Activated CD4-positive, CD25-positive, alpha-beta regulatory T cell treated with anti-CD3 and anti-CD28 coated beads, Interleukin-2, amount 50 U/mL, for 72 hours (primary cell): ENCODE data around the gene ATXN7L2.

Experiments
- DNase-seq: peaks from one replicate; pipeline ENCODE4 v3.0.0; 2021

Gene ATXN7L2

DNA sequence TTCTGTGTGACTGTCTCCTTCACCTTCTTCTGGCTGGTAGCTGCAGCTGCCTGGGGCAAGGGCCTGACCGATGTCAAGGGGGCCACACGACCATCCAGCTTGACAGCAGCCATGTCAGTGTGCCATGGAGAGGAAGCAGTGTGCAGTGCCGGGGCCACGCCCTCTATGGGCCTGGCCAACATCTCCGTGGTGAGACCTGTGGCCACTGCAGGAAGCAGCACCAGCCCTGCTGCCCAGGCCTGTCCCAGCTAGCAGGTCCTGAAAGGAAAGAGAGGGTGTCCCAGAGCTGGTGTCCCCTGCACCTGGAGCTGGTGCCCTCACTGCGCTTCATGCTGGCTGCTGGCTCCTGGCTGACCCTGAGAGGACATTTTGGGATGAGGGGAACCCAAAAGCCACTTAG, 5.9 kb upstream of the ATXN7L2 start:
- DNase-seq, result no peak

DNA sequence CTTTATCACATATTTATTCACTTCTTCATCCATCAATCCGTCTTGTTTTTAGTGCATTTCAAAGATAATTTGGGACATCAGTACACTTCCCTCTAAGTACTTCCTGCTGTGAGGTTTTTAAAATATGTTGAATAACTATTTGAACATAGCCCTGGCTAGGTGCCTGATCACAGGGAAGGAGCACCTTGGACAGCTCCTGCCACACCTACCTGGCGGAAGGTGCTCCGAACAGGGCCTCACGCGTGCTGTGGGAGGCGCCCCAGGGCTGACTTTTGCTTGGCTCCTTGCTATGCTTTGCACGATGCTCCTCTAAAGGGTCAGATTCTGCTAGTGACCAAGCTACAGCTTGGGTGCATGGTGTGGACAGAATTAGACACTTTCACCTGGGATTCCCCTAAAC, 4.9 kb upstream of the ATXN7L2 start:
- no peak for DNase-seq

DNA sequence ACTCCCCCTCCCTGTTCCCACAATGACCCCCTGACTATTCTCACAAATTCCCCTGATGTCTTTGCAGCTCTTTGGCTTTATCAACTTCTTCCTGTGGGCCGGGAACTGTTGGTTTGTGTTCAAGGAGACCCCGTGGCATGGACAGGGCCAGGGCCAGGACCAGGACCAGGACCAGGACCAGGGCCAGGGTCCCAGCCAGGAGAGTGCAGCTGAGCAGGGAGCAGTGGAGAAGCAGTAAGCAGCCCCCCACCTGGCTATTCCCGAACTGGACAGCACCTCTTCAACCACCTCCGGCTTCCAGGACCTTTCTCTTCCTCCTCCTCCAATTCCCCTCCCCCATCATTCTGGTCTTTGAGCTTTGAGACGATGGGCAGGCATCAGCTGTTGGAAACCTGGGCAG, 4.4 kb upstream of the ATXN7L2 start:
- no peak for DNase-seq

DNA sequence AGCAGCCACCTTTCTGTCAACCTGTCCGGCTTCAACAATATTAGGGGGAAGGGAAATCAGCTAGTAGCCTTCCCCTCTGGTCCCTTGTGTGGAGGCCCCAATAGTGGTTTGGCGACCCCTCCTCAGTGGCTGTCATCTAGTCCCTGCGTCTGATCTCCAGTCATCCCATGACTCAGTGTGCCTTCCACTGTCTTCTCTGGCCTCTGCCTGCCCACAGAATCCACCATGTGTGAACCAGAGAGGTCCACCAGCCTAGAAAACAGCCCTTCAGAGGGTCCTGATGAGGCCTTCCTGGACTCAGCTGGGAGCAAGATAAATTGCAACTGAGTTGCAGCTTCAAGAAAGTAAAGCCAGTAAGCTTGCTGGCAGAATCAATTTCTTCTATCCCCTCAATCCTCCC, 3.8 kb upstream of the ATXN7L2 start:
- no peak for DNase-seq

DNA sequence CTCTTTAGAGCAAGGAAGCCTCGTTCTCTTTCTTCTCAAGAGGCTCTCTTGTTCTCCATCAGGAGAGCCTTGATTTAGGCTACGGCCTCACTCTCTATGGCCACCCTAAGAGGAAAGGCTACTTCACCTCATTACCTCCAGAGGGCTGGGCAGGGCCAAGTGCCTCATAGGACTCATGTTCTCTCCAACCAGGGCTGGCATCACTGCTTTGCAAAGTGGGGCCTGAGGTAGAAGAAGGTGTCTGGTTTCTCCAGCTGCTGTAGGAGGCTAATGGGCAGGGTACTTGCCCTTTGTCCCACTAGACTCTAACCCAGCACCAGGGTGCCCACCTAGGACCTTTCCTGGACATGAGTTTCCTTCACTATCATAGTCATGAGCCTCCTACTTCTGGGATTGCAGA, 2.1 kb upstream of the ATXN7L2 start:
- no peak for DNase-seq

DNA sequence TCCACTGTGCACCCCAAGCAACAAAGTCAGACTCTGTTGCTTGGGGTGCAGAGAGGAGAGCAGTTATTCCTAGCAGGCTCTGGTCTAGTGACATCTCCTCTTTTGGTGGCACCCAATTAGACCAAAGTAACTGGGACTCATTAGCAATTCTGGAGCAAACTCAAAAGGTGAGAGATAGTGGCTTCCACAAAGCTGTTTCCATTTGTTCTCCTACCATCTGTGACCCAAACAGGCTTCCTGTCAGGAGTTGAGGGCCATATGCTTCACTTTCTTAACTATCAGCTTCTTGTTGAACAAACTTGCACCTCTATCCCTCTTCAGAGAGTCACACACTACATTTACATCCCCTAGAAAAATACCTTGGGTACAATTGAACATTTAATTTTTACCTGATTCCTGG, 1.5 kb upstream of the ATXN7L2 start:
- no peak for DNase-seq

DNA sequence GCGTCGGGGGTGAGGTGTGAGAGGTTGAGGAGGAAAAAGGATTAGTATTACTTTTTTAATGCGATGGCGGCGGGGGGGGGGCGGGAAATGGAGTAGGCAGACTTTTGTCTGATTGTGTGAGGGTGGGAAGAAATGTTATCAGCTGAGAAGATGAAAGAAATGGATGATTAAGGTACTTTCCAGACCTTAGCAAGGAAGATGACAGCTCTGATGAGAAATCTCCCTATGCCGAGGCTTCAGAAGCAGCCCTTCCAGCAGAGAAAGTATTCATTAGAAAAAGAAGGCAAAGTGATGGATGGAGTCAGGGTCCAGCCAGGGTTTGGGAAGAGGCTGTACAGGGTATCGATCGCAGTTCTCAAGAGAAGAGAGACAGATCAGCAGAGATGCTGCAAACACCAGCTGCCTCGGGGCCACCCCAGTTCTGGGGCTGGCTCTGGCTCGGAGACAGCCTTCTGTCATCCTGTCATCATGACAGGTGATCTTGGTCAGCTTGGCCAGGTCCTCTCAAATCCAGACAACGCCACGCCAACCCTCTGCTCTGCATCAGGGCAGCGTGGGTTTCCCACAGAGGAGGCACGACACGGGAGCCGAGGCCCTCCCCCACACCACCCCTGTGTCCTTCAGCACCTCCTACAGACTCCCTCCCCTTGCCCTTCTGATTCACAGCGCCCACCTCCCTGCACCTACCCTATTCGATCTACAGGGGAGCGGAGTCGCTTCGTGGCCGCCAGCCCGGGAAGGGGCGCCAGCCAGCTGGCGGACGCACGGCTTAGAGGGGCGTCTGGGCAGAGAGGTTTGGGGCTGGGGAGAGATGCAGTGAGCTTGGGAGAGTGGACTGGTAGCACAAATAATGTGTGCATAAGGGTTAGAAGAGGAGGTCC, 674 bp upstream of the ATXN7L2 start:
- peak; percentile 53 for DNase-seq

DNA sequence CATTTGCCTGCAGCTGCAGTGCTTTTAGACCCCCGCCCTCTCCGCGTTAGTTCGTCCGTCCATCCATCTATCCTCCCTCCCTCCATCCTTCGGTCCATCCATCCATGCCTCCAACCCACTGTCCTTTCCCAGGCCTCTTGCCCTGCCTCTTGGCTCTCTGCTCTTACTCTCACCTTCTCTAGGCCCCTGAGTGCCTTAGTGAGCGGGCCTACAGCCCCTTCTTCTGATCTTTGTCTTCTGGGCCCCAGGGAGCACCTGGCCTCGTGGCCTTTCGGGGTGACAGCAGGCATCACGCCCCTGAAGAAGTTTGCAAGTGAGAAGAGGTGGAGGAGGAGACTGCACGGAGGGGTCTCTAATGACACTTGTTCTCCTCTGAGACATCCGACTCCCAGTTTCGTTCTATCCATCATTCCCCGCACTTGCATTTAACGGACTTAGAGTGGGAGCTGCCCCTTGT, 842 bp downstream of the ATXN7L2 start:
- DNase-seq, result no peak

DNA sequence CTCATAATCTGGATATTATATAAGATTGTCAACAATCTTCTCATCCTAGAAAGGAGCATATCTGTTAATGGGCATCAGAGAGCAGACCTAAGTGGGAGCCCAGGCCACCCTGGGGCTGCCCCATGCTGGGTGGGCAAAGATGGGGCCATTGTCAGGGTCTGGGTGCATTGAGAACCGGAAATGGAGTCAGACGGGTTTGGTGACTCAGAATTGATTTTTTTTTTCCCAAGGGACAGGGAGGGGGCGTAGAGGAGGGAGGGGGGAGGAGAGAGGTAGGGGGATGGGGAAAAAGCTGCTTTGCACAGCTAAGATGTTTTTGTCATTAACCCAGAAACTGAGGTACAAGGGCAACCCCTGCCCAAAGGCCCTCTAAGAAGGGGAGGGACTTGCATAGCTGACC, 1.3 kb downstream of the ATXN7L2 start:
- DNase-seq, result no peak

DNA sequence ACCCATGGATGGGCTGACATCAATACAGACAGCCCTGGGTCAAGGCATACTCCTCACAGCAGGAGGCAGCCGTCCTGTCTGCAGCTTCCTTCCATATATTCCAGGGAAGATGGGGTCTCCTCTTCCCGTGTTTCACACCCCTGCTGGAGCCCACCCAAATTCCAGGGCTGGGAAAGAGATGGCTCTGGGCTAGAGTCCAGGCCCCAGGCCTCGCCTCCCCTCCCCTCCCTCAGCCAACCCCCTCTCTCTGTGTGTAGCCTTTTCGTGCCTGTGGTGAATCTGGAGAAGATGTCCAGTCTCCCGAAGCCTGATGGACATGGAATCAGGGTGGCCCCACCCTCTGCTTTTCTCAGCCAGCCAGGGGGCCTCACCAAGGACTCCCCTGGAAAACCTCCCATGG, 3.6 kb downstream of the ATXN7L2 start:
- DNase-seq, result no peak

DNA sequence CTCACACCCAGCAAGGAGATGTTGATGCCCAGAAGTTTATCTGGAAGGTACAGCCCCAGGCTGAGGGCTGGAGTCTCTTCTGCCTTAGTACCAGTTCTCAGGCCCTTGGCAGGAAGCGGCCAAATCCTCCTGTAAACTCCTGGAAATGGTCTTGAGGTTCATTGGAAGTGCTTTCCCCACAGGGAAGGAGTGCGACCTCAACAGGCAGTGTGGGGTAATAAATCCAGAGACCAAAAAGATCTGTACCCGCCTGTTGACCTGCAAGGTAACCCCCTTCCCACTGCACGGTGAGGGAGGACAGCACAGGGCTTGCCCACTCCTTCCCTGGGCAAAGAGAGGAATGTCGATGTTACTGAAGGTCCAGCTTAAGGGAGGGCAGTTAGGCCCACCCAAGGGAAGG, 4.5 kb downstream of the ATXN7L2 start:
- no peak for DNase-seq

DNA sequence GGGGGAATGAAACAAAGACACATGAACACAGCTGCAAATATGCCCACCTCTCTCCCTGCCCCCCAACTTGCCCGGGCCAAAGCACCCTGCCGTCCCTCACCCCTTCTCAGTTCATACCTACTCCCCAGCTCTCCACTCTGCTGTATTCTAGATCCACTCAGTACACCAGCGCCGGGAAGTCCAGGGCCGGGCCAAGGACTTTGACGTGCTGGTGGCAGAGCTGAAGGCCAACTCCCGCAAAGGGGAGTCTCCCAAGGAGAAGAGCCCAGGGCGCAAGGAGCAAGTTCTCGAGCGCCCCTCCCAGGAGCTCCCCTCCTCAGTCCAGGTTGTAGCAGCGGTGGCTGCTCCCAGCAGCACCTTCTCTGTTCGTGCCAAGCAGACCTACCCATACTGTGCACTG, 5.0 kb downstream of the ATXN7L2 start:
- DNase-seq, result no peak

DNA sequence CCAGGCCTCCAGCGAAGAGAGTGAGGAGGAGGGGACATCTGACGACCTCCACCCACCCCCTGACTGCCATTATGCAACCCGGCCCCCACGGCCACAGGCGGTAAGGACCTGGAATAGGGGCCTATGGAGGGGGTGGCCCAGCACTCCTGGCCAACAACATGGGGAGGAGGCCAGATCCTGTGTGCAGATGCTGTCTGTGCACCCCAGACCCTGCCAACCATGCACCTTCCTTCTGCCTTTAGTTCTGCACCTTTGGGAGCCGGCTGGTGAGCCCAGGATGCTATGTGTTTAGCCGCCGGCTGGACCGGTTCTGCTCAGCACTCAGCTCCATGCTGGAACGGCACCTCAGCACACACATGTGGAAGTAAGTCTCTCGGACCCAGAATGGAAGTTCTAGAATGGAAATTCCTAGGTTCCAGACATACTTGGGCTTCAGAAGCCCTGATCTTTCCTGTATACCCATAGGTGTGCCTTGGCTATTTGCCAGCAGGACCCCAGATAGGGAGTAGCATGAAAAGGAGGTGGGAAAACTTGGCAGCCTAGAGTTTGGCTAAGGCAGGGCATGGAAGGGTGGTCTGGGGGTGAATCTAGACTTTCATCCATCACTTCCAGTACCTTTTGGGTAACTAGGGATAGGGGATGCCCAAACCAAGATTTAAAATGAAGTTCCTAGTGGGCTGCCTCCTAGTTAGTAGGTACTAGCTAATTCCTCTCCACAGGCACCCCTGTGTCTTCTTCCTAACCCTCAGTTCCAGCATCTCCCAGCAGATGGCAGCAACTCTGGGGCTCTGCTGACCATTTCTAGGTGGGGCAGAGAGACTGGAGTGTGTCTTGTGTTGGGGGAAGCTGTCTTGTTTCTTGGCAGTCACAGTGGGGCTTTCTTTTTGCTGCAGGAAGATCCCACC, 6.6 kb downstream of the ATXN7L2 start:
- DNase-seq, result peak; percentile 67

DNA sequence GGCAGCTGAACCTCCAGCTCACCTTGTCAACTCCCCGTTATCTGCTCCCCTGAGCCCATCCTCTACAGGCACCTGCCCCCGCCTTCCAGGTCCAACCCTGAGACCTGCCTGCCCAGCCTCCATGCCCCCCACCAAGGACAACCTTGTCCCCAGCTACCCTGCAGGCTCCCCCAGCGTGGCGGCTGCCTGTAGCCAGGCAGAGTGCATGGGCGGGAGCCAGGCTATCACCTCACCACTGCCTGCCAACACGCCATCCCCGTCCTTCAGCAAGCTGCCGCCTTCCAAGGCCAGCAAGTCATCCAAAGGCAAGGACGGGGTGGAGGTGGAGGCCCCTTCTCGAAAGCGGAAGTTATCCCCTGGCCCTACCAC, 7.2 kb downstream of the ATXN7L2 start:
- DNase-seq, result no peak

DNA sequence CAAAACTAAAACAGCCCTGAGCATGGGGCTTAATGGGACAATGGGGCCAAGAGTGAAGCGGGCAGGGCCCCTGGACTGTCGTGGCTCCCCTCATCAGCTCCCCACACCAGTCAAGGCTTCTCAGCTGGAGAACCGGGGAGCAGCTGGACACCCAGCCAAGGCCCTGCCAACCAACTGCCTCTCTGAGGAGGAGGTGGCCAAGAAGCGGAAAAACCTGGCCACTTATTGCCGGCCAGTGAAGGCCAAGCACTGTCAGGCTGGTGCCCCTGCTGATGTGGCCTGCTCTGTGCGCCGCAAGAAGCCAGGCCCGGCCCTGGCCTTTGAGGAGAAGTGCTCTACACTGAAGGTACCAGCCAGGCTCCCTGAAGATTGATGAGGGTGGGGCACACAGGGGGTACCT, 7.7 kb downstream of the ATXN7L2 start:
- no peak for DNase-seq

DNA sequence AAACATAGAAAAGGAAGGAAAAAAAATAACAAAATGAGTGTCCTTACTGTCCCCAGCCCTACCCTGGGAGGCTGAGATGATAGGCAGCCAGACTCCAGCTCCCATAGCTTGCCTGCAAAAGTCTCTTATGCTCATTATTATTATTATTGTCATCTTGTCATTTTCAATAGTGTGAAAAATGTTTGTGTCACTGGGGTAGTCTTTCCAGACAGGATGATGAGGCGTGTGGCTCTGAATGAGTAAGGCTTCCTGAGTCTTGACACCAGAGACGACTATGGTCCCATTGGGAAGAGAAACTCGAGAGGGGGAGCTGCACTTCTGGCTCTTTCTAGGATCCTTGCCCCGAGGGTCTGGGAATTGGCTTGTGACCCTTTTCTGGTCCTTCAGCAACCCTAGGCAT, 9.1 kb downstream of the ATXN7L2 start:
- DNase-seq, result no peak

DNA sequence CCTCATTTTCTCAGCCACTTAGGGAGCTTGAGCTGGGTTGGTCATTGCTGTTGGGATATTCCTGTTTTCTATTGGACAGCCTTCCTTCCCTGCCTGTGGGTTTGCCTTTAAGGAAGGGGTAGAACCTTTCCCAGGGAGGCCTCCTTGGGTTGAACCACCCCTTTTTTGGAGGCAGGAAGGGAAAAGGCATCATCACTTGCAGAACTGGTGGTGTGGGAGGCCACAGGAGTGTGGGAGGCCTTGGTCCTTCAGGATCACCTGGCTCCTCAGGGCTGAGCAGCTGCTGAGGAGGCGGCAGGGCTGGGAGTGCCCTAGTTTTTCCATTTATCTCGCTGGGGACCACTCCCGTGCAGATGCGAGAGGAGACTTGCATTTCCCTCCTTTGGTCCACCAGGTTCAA, 9.5 kb downstream of the ATXN7L2 start:
- DNase-seq, result no peak

DNA sequence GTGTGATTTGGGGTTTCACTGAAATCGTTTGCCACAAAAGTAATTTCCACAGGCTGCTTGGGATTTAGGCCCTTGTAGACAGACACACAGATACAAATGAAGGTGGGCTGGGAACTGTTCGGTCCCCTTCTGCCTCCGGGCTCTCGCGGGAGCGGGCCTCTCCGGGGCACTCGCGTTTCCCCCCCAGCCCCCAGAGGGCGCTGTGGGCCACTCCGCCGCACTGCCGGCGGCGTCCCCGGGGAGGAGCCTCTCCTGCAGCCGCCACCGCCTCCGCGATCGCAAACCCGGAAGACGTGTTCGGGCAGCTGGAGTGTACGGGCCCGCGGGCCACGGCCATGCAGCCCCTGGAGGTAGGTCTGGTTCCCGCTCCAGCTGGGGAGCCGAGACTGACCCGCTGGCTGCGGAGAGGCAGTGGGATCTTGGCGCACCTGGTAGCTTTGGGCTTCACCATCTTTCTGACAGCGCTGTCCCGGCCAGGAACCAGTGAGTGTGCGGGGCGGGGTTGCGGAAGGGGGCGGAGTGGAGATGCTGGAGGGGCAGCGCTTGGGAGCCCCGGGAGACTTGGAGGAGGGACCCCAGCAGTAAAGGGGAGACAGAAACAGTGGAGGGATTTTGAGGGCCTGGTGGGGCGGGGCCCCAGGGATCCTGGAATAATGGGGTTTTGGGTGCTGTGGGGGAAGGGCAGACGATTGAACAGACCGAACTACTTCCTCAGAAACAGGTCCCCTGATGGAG, 10.3 kb downstream of the ATXN7L2 start, which contains the start of gene CYB561D1:
CYB561D1 (plus strand) TSS at position 290 of the 735 bp plus-strand sequence; CDS start at position 336, 46 bp downstream.
- peak; percentile 96 for DNase-seq

DNA sequence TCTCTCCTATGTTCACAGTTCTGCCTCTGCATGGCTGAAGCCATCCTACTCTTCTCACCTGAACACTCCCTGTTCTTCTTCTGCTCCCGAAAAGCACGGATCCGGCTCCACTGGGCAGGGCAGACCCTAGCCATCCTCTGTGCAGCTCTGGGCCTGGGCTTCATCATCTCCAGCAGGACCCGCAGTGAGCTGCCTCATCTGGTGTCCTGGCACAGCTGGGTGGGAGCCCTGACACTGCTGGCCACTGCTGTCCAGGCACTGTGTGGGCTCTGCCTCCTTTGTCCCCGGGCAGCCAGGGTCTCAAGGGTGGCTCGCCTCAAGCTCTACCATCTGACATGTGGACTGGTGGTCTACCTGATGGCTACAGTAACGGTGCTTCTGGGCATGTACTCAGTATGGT, 12.0 kb downstream of the ATXN7L2 start:
- no peak for DNase-seq

DNA sequence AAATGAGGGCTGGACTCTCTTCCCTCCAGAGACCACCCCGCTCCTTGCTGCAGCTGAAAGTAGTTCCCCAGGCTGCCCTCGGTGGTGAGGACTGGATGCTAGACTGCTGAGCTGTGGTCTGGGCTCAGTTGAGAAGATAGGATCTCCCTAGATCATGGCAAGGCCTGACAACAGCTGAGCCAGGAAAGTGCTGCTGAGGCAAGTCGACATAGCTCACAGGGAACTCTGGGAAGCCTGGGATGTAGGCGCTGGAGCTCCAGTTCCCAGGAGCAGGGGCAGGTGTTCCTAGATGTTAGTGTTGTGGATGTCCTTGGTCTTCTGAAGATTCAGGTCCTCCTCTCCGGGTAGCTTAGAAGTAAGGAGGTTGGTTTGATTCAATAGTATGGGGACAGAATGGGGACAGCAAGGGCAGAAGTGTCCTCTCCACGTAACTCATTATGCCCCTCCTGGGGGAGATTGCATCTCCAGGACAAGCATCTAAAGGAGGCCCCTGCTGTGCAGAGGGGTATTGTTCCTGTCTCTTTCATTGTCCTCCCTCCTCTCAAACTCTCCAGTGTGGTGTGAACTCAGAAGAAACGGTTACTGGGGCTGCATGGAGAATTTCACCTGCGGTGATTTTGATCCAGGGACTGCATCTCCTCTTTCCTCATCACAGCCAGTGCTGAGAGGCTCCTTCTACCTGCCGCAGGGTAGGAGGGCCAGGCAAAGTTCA, 13.9 kb downstream of the ATXN7L2 start:
- DNase-seq, result no peak

DNA sequence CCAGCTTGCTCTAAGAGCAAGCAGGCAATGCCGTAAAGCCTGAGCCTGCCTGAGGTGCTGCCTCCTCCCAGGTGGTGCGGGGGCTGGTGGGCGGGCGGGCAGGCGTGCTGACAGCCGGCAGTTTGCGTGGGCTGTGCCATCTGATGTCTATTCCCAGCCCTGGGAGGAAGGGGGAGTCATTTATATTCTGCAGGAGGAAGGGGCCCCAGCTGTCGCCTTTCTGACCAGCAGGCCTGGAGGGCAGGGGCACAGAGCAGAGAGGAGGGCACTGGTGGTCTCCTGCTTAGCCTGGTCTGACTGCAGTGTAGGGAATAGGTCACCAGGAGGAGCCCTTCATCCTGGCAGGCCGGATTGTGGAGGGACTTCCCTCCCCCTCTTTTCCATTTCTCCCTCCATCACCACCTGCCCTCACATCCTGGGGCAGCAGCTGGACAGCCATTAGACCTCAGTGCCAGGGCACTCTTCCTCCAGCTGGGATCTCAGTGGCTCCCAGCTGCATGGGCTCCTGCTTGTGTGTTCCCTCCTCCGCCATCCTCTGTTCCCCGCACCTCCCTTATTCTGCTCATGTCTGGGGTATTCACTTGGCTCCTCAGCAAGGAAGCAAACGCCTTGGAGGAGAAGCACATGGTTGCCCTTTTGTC, 14.6 kb downstream of the ATXN7L2 start:
- DNase-seq, result no peak

DNA sequence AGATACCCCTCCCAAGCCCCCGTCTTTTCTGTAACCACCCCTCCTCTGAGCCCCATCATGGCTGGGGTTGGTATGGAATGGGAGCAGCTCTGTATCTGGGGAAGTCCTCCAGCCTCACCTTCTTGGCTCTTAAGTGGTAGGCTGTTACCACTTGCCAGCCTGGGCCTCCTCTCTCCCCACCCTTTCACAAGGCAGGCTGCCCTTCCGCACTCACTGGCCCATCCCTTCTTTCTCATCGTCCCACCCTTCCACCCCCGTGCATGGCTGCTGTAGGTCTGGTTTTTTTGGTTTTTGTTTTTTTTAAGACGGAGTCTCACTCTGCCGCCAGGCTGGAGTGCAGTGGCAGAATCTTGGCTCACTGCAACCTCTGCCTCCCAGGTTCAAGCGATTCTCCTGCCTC, 15.4 kb downstream of the ATXN7L2 start:
- DNase-seq, result no peak
